Body of pancreas (tissue), 4 donors: ENCODE data around the gene YBX1. TPM values are rescaled to one million over a fixed set of nuclear protein-coding genes. Genes with fewer than 3 reads are reported as not detected.

Experiments
- ATAC-seq: fragments of 150-250 bp; one replicate; pipeline ENCODE4 v1.9.1; 2016
- DNase-seq, 4 donors: peaks; one replicate each; pipeline ENCODE4 v3.0.0-alpha.2; 2019
- H3K27ac ChIP-seq, 4 donors: fragments of 200-600 bp; sonication (generic); 1 replicate in 3 of 4; 2 replicates in 1 of 4; pipeline versions ENCODE4 v1.5.1 to v1.6.1; 2016 to 2019; ENCODE audit warnings: mild to moderate bottlenecking in 1 of 4, mixed read lengths in 1 of 4, moderate library complexity in 1 of 4
- H3K27me3 ChIP-seq, 2 donors: fragments of 200-600 bp; sonication (generic); one replicate each; pipeline ENCODE4 v1.6.0; 2016; ENCODE audit warnings: mild to moderate bottlenecking in 1 of 2
- H3K36me3 ChIP-seq, 2 donors: fragments of 200-600 bp; sonication (generic); replicated peaks in 1 of 2; 2 replicates each; pipeline ENCODE4 v1.5.1; 2016; ENCODE audit warnings: low read depth in 2 of 2; ENCODE audit not compliant: insufficient read depth in 1 of 2
- H3K4me1 ChIP-seq: fragments of 200-600 bp; sonication (generic); one replicate; pipeline ENCODE4 v1.6.0; 2016
- H3K4me3 ChIP-seq, 2 donors: fragments of 200-600 bp; sonication (generic); 1 replicate in 1 of 2; 2 replicates in 1 of 2; pipeline ENCODE4 v1.5.1; 2016 to 2019
- H3K9me3 ChIP-seq, 3 donors: fragments of 200-600 bp; sonication (generic); 1 replicate in 2 of 3; 2 replicates in 1 of 3; pipeline ENCODE4 v1.5.1; 2016
- CTCF ChIP-seq, 7 experiments: fragments of 450-650 bp in 4 of 7; fragments of 200-600 bp in 3 of 7; sonication (generic) in 3 of 7; IDR thresholded peaks; one replicate each; pipeline ENCODE4 v1.5.1; 2016 to 2019; ENCODE audit warnings: antibody characterized with exemption in 7 of 7
- POLR2A ChIP-seq, 3 donors: fragments of 450-650 bp; IDR thresholded peaks; one replicate each; pipeline ENCODE4 v1.6.1; 2016; ENCODE audit warnings: antibody characterized with exemption in 3 of 3, mild to moderate bottlenecking in 2 of 3
- WGBS, 2 donors: methylation state at CpG; one replicate each; pipeline ENCODE4 v1.1.5; 2017; 5-methylcytosine and 5-hydroxymethylcytosine counted together
- intact Hi-C: fragments of 100-400 bp; cut with DNase I; formaldehyde crosslinking; loops from one replicate; pipeline ENCODE4 v1.15.1; 2023
- total RNA-seq, 2 donors: library from RNA; depleted of rRNA; stranded (reverse); fragments of >200 nt; gene quantifications; one replicate each; pipeline ENCODE4 v1.1.0, GENCODE V29; 2016

The YBX1 gene
- total RNA-seq, 2 donors from 2014 or later = 131 to 170 TPM

GRCh38 chr1:42692461-42692860, 10.2 kb downstream of the YBX1 start:
- ATAC-seq = peak; percentile 50
- H3K36me3 ChIP-seq = peaks cover 0 to 1% of the 10 kb centered on the region in 2 donors
- no peaks in the 10 kb centered on the region for H3K27me3 ChIP-seq
- TF ChIP-seq POLR2A (IDR thresholded peaks at IDR 0.05) (no peak), CTCF (IDR thresholded peaks at IDR 0.05) (no peak)
- WGBS, 2 donors = 31 to 38% methylated on average over 5 of the region's 5 CpGs
- peak in 2 of 4 donors; percentile 7 to 11 for DNase-seq
- H3K4me3 ChIP-seq = no peak overlapping the region
- H3K9me3 ChIP-seq = no peaks in the 10 kb centered on the region
- peak overlapping the region; percentile 30 to 58 (median 48) for H3K27ac ChIP-seq
- peaks cover 65% of the 10 kb centered on the region for H3K4me1 ChIP-seq
- intact Hi-C loops = no loop called here

GRCh38 chr1:42692911-42693310, 10.7 kb downstream of the YBX1 start:
- TF ChIP-seq CTCF (IDR thresholded peaks at IDR 0.05) (no peak), POLR2A (IDR thresholded peaks at IDR 0.05) (no peak)
- no peaks in the 10 kb centered on the region for H3K9me3 ChIP-seq
- H3K4me1 ChIP-seq = peaks cover 61% of the 10 kb centered on the region
- 32 to 55% methylated on average over 2 of the region's 2 CpGs for WGBS, 2 donors
- ATAC-seq (no peak), DNase-seq (no peak)
- intact Hi-C loops = no loop called here
- H3K27ac ChIP-seq = peak overlapping the region in 3 of 4 donors; percentile 41 to 58 (median 55)
- no peak overlapping the region for H3K4me3 ChIP-seq
- peaks cover 0 to 4% of the 10 kb centered on the region in 2 donors for H3K36me3 ChIP-seq
- H3K27me3 ChIP-seq = no peaks in the 10 kb centered on the region

- WGBS, 2 donors = 87 to 91% methylated on average over 4 of the region's 4 CpGs
- intact Hi-C loops = no loop called here
Measured at GRCh38 chr1:42698081-42698813, 16.0 kb downstream of the YBX1 start.

GRCh38 chr1:42700006-42700405, 17.8 kb downstream of the YBX1 start:
- TF ChIP-seq CTCF (IDR thresholded peaks at IDR 0.05) (no peak), POLR2A (IDR thresholded peaks at IDR 0.05) (no peak)
- DNase-seq (no peak), ATAC-seq (no peak)
- Histone ChIP-seq H3K9me3 (no peaks in the 10 kb centered on the region), H3K27me3 (no peaks in the 10 kb centered on the region), H3K4me1 (no peaks in the 10 kb centered on the region), H3K36me3 (peaks cover 8 to 36% of the 10 kb centered on the region in 2 donors), H3K27ac (no peak overlapping the region), H3K4me3 (no peak overlapping the region)
- intact Hi-C loops = no loop called here

More at GRCh38 chr1:42698081-42698813, 16.0 kb downstream of the YBX1 start:
- ATAC-seq = no peak
- Histone ChIP-seq H3K27ac (no peak overlapping the region), H3K36me3 (peaks cover 8 to 33% of the 10 kb centered on the region in 2 donors), H3K4me3 (no peak overlapping the region), H3K4me1 (peaks cover 10% of the 10 kb centered on the region), H3K27me3 (no peaks in the 10 kb centered on the region), H3K9me3 (no peaks in the 10 kb centered on the region)
- no peak for TF ChIP-seq POLR2A (IDR thresholded peaks at IDR 0.05)
- TF ChIP-seq CTCF (IDR thresholded peaks at IDR 0.05) = no peak
- DNase-seq = no peak
